PFSK-1 (cell line): ENCODE results near the gene SLC4A7.

Experiments
- FOXP2 ChIP-seq: optimal IDR thresholded peaks from 2 replicates; pipeline ENCODE3; 2011; ENCODE audit warnings: borderline replicate concordance, control low read depth, inconsistent platforms; ENCODE audit not compliant: insufficient read depth; ENCODE audit errors: extremely low read length, extremely low read depth
- POLR2AphosphoS5 ChIP-seq: IDR thresholded peaks from 2 replicates; pipeline ENCODE4 v1.6.1; 2012; ENCODE audit warnings: low read depth, mild to moderate bottlenecking, control low read depth, low read length, moderate library complexity
- SIN3A ChIP-seq: IDR thresholded peaks from 2 replicates; pipeline ENCODE4 v1.6.1; 2012; ENCODE audit warnings: mild to moderate bottlenecking, low read length, moderate library complexity, borderline replicate concordance; ENCODE audit not compliant: insufficient read depth
- TAF1 ChIP-seq: IDR thresholded peaks from 2 replicates; pipeline ENCODE4 v1.6.1; 2012; ENCODE audit warnings: low read length, control low read depth, borderline replicate concordance; ENCODE audit not compliant: insufficient read depth
- TF ChIP-seq, protein P1 (sequence below), 2 experiments: IDR thresholded peaks; 2 replicates each; pipeline versions ENCODE4 v1.6.1 to v1.8.0; 2011 to 2012; ENCODE audit warnings: low read depth in 2 of 2, low read length in 2 of 2, control low read depth in 1 of 2, inconsistent platforms in 1 of 2, mild to moderate bottlenecking in 1 of 2, moderate library complexity in 1 of 2; ENCODE audit not compliant: insufficient read depth in 1 of 2

The SLC4A7 gene

DNA sequence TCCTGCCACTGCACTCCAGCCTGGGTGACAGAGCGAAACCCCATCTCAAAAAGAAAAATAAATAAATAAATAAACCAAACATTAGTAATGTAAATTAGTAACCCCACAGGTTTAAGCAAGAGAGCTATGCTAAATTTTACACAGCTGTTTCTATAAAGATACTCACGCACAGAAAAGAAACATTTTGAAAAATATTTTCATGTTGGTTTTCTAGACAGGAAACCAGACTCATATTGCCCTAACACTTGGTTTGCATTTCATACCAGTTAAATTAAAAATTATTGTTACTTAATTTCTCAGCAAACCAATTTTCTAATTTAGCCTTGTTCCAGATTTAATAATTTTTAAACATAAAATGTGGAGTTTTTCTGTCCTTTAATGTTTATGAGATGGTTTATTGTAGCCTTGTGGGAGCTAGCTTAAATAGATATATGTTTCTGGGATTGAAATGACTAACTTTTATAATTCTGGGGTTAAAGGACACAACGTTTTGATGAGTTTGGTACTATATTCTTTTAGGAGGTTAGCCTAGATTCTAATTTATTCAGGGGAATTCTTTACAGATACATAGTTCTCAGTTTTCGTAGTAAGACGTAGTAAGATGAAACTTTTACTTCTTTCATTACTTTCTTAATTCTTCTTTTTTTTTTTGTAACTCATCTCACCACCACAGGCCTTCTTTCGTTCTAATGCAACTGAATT, 42.6 kb upstream of the SLC4A7 start:
- no peak for TF ChIP-seq FOXP2
- TF ChIP-seq, protein P1, sequence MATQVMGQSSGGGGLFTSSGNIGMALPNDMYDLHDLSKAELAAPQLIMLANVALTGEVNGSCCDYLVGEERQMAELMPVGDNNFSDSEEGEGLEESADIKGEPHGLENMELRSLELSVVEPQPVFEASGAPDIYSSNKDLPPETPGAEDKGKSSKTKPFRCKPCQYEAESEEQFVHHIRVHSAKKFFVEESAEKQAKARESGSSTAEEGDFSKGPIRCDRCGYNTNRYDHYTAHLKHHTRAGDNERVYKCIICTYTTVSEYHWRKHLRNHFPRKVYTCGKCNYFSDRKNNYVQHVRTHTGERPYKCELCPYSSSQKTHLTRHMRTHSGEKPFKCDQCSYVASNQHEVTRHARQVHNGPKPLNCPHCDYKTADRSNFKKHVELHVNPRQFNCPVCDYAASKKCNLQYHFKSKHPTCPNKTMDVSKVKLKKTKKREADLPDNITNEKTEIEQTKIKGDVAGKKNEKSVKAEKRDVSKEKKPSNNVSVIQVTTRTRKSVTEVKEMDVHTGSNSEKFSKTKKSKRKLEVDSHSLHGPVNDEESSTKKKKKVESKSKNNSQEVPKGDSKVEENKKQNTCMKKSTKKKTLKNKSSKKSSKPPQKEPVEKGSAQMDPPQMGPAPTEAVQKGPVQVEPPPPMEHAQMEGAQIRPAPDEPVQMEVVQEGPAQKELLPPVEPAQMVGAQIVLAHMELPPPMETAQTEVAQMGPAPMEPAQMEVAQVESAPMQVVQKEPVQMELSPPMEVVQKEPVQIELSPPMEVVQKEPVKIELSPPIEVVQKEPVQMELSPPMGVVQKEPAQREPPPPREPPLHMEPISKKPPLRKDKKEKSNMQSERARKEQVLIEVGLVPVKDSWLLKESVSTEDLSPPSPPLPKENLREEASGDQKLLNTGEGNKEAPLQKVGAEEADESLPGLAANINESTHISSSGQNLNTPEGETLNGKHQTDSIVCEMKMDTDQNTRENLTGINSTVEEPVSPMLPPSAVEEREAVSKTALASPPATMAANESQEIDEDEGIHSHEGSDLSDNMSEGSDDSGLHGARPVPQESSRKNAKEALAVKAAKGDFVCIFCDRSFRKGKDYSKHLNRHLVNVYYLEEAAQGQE (IDR thresholded peaks at IDR 0.05; ENCODE audit: insufficient read depth in 1 of 2, low read depth in 2 of 2, low read length in 2 of 2) = no peak
- TF ChIP-seq POLR2AphosphoS5 = no peak
- TF ChIP-seq TAF1 = no peak
- TF ChIP-seq SIN3A = no peak

DNA sequence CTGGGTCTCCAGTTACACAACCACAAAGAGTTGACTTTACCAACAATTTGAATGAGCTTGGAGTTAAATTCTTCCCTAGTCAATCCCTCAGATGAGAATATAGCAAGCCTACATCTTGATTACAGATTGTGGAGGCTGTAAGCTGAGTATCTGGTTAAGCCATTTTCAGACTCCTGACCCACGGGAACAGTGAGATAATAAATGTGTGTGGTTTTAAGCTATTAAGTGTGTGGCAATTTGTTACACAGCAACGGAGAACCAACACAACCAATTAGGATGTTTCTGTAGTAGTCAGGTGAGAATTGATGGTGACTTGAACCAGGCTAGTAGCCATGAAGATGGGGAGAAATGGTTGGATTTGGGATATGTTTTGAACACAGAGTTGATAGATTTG, 37.7 kb upstream of the SLC4A7 start:
- TF ChIP-seq SIN3A (no peak), TAF1 (no peak), FOXP2 (no peak), POLR2AphosphoS5 (no peak)
- TF ChIP-seq, protein P1 (IDR thresholded peaks at IDR 0.05; ENCODE audit: insufficient read depth in 1 of 2, low read depth in 2 of 2, low read length in 2 of 2) = no peak

DNA sequence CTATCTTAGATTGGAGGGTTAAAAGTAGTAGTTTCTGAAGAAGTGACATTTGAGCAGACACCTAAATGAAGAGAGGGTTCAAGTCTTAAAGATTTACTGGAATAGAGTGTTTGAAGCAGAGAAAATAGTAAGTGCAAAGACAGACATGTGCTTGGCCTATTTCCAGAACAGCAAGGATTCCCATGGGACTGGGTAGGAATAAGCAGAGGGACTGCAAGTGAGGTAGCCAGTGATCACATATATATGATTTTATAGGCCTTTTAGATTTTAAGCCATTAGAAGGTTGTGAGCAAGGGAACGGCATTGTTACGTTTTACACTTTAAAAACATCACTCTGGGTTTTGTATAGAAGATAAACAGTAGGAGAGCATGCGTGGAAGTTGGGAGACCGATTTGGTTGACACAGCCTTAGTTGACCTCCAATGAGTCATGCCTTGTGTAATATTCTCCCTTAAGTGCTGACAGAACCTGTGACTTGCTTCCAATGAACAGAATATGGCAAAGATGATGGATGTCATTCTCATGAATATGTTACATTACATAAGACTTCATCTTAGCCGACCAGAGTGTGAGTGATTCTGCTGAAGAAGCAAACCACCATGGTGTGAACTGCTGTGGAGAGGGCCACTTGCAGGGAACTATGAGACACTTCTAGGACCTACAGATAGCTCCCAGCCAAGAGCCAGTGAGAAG, 37.1 kb upstream of the SLC4A7 start:
- no peak for TF ChIP-seq FOXP2
- TF ChIP-seq, protein P1 (IDR thresholded peaks at IDR 0.05; ENCODE audit: insufficient read depth in 1 of 2, low read depth in 2 of 2, low read length in 2 of 2) = no peak
- no peak for TF ChIP-seq SIN3A
- TF ChIP-seq TAF1 = no peak
- TF ChIP-seq POLR2AphosphoS5 = no peak

DNA sequence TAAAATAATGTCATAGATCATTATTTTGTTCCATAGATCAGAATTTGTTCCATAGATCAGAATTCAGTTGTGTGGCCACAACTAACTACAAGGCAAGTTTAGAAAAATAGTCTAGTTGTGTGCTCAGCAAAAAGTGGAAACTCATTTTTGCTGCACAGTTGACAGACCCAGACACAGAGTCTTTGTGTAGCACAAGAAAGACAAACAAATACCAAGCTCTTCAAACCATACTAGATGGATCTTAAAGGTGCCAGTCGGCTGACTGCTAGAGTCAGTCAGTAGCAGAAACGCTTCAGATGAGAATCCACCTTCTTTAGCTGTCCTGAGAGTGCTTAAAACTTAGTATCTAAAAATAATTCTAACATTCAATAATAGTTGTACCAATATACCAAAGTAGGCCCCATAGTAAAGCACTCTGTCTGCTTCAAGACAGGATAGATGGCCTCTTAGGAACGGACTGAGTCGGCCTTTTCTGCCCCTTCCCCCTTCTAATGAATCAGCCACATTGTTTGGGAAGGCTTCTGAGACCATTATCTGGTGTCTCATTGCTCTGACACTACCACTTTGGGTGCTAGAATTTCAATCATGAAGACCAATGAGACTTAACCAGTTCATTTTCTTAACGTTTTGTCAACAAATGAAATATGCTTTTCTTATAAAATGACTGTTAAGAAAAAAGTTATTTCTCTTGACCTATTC, 27.7 kb upstream of the SLC4A7 start:
- TF ChIP-seq FOXP2 (no peak), POLR2AphosphoS5 (no peak), TAF1 (no peak), SIN3A (no peak)
- TF ChIP-seq, protein P1 (IDR thresholded peaks at IDR 0.05; ENCODE audit: insufficient read depth in 1 of 2, low read depth in 2 of 2, low read length in 2 of 2) = no peak
